Stomach (tissue), 4 donors: ENCODE data around the gene PRKAR2B.

ENCODE experiments used
- CTCF ChIP-seq, 7 experiments: fragments of 450-650 bp in 4 of 7; fragments of 200-600 bp in 3 of 7; sonication (generic) in 3 of 7; IDR thresholded peaks; one replicate each; pipeline ENCODE4 v1.5.1; 2016 to 2019; ENCODE audit warnings: antibody characterized with exemption in 7 of 7, control low read depth in 2 of 7, mild to moderate bottlenecking in 1 of 7
- POLR2AphosphoS5 ChIP-seq, 3 donors: sonication (generic); formaldehyde crosslinking; IDR thresholded peaks; one replicate each; pipeline ENCODE4 v1.6.1; 2016; ENCODE audit warnings: antibody characterized with exemption in 3 of 3

DNA sequence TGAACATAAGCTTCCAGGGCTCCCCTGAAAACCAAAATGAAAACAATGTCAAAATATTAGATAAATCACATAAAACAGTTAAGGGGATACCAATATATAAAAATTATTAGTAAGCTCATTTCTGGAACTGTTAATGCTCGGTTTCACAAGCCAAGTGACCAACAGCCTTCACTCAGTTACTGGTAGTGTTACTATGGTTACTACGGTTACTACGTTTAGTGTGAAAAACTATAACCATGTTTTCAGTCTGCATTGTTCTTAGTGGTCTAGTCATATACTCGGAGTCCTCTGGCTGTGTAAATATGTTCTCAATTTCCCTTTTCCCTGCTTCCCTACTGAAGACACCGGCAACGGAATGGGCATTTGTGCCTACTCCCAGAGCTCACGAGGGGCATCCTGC, 159.1 kb downstream of the PRKAR2B start:
- no peak for TF ChIP-seq CTCF (IDR thresholded peaks at IDR 0.05)
- no peak for TF ChIP-seq POLR2AphosphoS5 (IDR thresholded peaks at IDR 0.05)
